GM23338 (cell line): ENCODE results near the gene PRODH2. TPM values are rescaled to one million over a fixed set of nuclear protein-coding genes. Genes with fewer than 3 reads are reported as not detected.
A peak's percentile ranks its signal among the peaks of the same experiment; 100 is the strongest.

Experiments used
- ATAC-seq: fragments of 200-7000 bp; cut with Tn5 transposase; 3 replicates; pipeline ENCODE4 v1.9.1; 2020
- DNase-seq: peaks from one replicate; pipeline ENCODE4 v3.0.0-alpha.2; 2015; ENCODE audit warnings: low spot score
- H2AFZ ChIP-seq: fragments of 200-600 bp; sonication (generic); 2 replicates; pipeline ENCODE4 v1.8.0; 2016; ENCODE audit warnings: antibody characterized with exemption, mild to moderate bottlenecking, moderate library complexity
- H3F3A ChIP-seq: fragments of 200-600 bp; sonication (generic); replicated peaks from 2 replicates; pipeline ENCODE4 v1.8.0; 2017; ENCODE audit warnings: antibody characterized with exemption, mixed run types, low read depth
- H3K27ac ChIP-seq: fragments of 200-600 bp; sonication (generic); 2 replicates; pipeline ENCODE4 v1.6.1; 2016; ENCODE audit warnings: low read depth
- H3K27me3 ChIP-seq: fragments of 200-600 bp; sonication (generic); 2 replicates; pipeline ENCODE4 v1.8.0; 2016; ENCODE audit warnings: mild to moderate bottlenecking, mixed run types, moderate library complexity; ENCODE audit not compliant: insufficient read depth
- H3K36me3 ChIP-seq: fragments of 200-600 bp; sonication (generic); 2 replicates; pipeline ENCODE4 v1.8.0; 2016; ENCODE audit warnings: mild to moderate bottlenecking; ENCODE audit not compliant: insufficient read depth
- H3K4me1 ChIP-seq: fragments of 200-600 bp; sonication (generic); 2 replicates; pipeline ENCODE4 v1.8.0; 2016; ENCODE audit warnings: mild to moderate bottlenecking, moderate library complexity; ENCODE audit not compliant: insufficient read depth
- H3K4me2 ChIP-seq: fragments of 200-600 bp; sonication (generic); 2 replicates; pipeline ENCODE4 v1.7.1; 2017; ENCODE audit warnings: mixed run types
- H3K4me3 ChIP-seq: fragments of 200-600 bp; sonication (generic); 2 replicates; pipeline ENCODE4 v1.6.1; 2016; ENCODE audit warnings: mixed run types
- H3K79me2 ChIP-seq: fragments of 200-600 bp; sonication (generic); replicated peaks from 2 replicates; pipeline ENCODE4 v1.8.0; 2017; ENCODE audit warnings: mild to moderate bottlenecking; ENCODE audit not compliant: insufficient read depth
- H3K9me2 ChIP-seq: fragments of 200-600 bp; sonication (generic); 2 replicates; pipeline ENCODE4 v1.8.0; 2017; ENCODE audit not compliant: insufficient read depth
- H4K20me1 ChIP-seq: fragments of 200-600 bp; sonication (generic); replicated peaks from 2 replicates; pipeline ENCODE4 v1.8.0; 2017; ENCODE audit warnings: mild to moderate bottlenecking; ENCODE audit not compliant: insufficient read depth
- H3K27ac Mint-ChIP-seq: 2 replicates; pipeline ENCODE4 v1.8.0; 2020; ENCODE audit warnings: inconsistent platforms, mild to moderate bottlenecking, moderate library complexity, mixed read lengths
- H3K27me3 Mint-ChIP-seq: 3 replicates; pipeline ENCODE4 v1.8.0; 2022; ENCODE audit warnings: low read depth, mild to moderate bottlenecking, moderate library complexity, mixed read lengths, inconsistent platforms; ENCODE audit not compliant: insufficient read depth, poor library complexity
- H3K36me3 Mint-ChIP-seq: 3 replicates; pipeline ENCODE4 v1.8.0; 2021; ENCODE audit warnings: low read depth, mild to moderate bottlenecking, inconsistent platforms, moderate library complexity, mixed read lengths
- H3K4me1 Mint-ChIP-seq: 3 replicates; pipeline ENCODE4 v1.8.0; 2020; ENCODE audit warnings: mild to moderate bottlenecking, inconsistent platforms, mixed read lengths
- H3K4me3 Mint-ChIP-seq: 3 replicates; pipeline ENCODE4 v1.8.0; 2021; ENCODE audit warnings: moderate library complexity, mild to moderate bottlenecking, inconsistent platforms, mixed read lengths
- H3K9me3 Mint-ChIP-seq: 3 replicates; pipeline ENCODE4 v1.8.0; 2020; ENCODE audit warnings: moderate library complexity, mild to moderate bottlenecking, inconsistent platforms, mixed read lengths
- CREB1 ChIP-seq: fragments of 250-450 bp; sonication (Bioruptor Pico); IDR thresholded peaks from 2 replicates; pipeline ENCODE4 v1.5.0; 2020; ENCODE audit warnings: low read depth, mild to moderate bottlenecking, moderate library complexity
- JUNB ChIP-seq: IDR thresholded peaks from one replicate; pipeline ENCODE4 v1.6.1; 2016; ENCODE audit warnings: antibody characterized with exemption; ENCODE audit not compliant: unreplicated experiment
- NANOG ChIP-seq: IDR thresholded peaks from 2 replicates; pipeline ENCODE4 v1.6.1; 2016; ENCODE audit warnings: antibody characterized with exemption, borderline replicate concordance
- STAT1 ChIP-seq: IDR thresholded peaks from one replicate; pipeline ENCODE4 v1.6.1; 2016; ENCODE audit warnings: antibody characterized with exemption; ENCODE audit not compliant: unreplicated experiment
- polyA plus RNA-seq: library from polyadenylated mRNA; unstranded; fragments of >200 nt; fragmentation: Nextera tagmentation; extraction: Ambion mirVana; gene quantifications from 2 replicates; pipeline ENCODE4 v1.2.1, GENCODE V29; 2016
- total RNA-seq: library from RNA; depleted of rRNA; stranded (reverse); fragments of >200 nt; shearing (Covaris generic); gene quantifications from 2 replicates; pipeline ENCODE4 v1.2.3, GENCODE V29; 2014
- TF ChIP-seq, protein P1 (sequence below): fragments of 250-450 bp; sonication (Bioruptor Pico); IDR thresholded peaks from 2 replicates; pipeline ENCODE4 v1.5.0; 2020; ENCODE audit warnings: mild to moderate bottlenecking, moderate library complexity
- TF ChIP-seq, protein P2 (sequence below), 2 experiments: fragments of 200-600 bp in 1 of 2; sonication (generic) in 1 of 2; conservative IDR thresholded peaks; 2 replicates each; pipeline versions ENCODE4 v1.5.1 to v1.6.1; 2016 to 2017; ENCODE audit warnings: antibody characterized with exemption in 2 of 2, low read depth in 2 of 2, mild to moderate bottlenecking in 2 of 2, moderate library complexity in 1 of 2
- TF ChIP-seq, protein P3 (sequence below): IDR thresholded peaks from 2 replicates; pipeline ENCODE4 v1.6.1; 2016; ENCODE audit warnings: antibody characterized with exemption

Gene PRODH2
- total and polyA plus RNA-seq, 2 experiments from 2014 or later, result not detected

DNA sequence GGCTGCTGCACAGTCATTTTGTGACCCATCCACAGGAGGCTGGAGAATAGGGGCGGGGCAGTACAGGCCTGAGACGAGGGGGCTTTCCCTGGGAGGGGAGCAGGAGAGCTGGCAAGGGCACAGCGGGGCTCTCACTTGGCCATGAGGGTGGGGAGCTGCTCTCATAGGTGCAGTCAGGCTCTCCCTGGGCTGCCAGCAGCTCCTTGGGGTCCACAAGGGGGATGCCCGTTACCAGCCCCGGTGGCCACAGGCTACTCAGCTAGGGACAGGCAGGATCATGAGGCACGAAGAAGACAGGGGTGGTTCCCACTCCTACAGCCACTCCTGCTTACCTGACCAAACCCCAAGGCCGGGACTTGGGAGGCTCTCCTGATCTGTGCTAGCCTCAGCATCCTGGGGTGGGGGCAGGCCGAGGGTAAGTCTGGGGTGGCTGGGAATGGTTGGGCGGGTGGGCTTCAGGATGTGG is 20.8 kb downstream of the PRODH2 start:
- ATAC-seq (no peak), DNase-seq (no peak)
- no peak overlapping the region for H2AFZ ChIP-seq
- no peak overlapping the region for H3K27ac ChIP-seq
- Mint-ChIP-seq H3K9me3 (no peaks in the 10 kb centered on the region; the same call in 2 of the 3 replicates), H3K36me3 (no peaks in the 10 kb centered on the region), H3K27me3 (peaks cover 21% of the 10 kb centered on the region), H3K4me1 (peaks cover 5% of the 10 kb centered on the region; the same call in 2 of the 3 replicates), H3K27ac (no peak overlapping the region), H3K4me3 (no peak overlapping the region)
- no peaks in the 10 kb centered on the region for H3K79me2 ChIP-seq
- H3K36me3 ChIP-seq, result no peaks in the 10 kb centered on the region
- no peaks in the 10 kb centered on the region for H3K9me2 ChIP-seq
- peaks cover 19% of the 10 kb centered on the region for H3K27me3 ChIP-seq
- no peak for TF ChIP-seq CREB1 (CRISPR knock-in tag)
- no peaks in the 10 kb centered on the region for H4K20me1 ChIP-seq
- H3K4me3 ChIP-seq, result no peak overlapping the region
- H3K4me1 ChIP-seq, result peaks cover 3% of the 10 kb centered on the region; the same call in 1 of the 2 replicates
- H3F3A ChIP-seq, result 0 out of 2 replicates have a peak, but pooled peaks cover 8% of the 10 kb centered on the region
- H3K4me2 ChIP-seq, result no peak overlapping the region

DNA sequence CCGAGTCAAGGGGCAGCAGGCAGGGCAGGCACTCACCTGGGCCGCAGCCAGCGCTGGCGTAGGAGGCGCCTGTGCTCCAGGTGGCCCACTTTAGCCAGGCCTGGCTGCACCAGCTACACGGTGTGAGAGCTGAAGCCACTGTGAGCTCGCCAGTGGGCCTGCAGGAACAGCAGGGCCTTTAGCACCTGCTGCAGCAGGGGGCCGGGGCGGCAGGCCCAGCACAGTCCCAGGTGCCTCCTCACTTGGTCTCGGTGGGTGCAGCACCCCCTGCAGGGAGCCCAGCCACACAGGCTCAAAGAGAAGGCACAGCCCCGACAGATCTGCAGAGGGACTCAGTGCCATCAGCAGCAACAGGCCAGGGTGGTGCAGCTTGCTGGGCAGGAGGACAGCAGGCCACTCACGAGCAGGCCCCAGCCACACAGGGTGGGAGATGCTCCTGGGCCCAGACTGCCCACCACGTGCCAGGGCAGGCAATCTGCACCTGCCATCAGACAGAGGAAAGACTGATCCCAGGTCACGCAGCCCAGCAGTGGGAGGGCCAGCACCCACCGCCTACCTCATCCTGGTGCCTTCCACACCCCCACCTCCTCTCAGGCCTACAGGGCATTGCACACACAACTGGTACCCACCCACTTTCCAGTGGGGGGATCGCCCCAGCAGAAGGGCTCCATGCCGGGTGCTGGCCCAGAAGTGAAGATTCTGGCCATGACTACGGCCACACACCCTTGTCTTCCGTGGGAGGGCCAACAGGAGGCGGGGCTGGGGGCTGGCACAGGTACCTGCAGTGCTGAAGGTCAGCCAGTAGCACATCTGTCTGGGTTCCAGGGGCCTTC is 21.4 kb downstream of the PRODH2 start:
- no peaks in the 10 kb centered on the region for H3K36me3 Mint-ChIP-seq
- no peak overlapping the region for H3K4me3 Mint-ChIP-seq
- ATAC-seq (peak; percentile 56), DNase-seq (peak; percentile 41)
- H3K4me1 Mint-ChIP-seq, result peaks cover 3% of the 10 kb centered on the region
- H4K20me1 ChIP-seq, result no peaks in the 10 kb centered on the region
- H3K9me3 Mint-ChIP-seq, result no peaks in the 10 kb centered on the region
- H3K36me3 ChIP-seq, result no peaks in the 10 kb centered on the region
- H3K79me2 ChIP-seq, result no peaks in the 10 kb centered on the region
- H3F3A ChIP-seq, result 0 out of 2 replicates have a peak, but pooled peaks cover 5% of the 10 kb centered on the region
- no peaks in the 10 kb centered on the region for H3K9me2 ChIP-seq
- H3K4me1 ChIP-seq, result no peaks in the 10 kb centered on the region
- no peak overlapping the region for H3K27ac ChIP-seq
- TF ChIP-seq, protein P1, sequence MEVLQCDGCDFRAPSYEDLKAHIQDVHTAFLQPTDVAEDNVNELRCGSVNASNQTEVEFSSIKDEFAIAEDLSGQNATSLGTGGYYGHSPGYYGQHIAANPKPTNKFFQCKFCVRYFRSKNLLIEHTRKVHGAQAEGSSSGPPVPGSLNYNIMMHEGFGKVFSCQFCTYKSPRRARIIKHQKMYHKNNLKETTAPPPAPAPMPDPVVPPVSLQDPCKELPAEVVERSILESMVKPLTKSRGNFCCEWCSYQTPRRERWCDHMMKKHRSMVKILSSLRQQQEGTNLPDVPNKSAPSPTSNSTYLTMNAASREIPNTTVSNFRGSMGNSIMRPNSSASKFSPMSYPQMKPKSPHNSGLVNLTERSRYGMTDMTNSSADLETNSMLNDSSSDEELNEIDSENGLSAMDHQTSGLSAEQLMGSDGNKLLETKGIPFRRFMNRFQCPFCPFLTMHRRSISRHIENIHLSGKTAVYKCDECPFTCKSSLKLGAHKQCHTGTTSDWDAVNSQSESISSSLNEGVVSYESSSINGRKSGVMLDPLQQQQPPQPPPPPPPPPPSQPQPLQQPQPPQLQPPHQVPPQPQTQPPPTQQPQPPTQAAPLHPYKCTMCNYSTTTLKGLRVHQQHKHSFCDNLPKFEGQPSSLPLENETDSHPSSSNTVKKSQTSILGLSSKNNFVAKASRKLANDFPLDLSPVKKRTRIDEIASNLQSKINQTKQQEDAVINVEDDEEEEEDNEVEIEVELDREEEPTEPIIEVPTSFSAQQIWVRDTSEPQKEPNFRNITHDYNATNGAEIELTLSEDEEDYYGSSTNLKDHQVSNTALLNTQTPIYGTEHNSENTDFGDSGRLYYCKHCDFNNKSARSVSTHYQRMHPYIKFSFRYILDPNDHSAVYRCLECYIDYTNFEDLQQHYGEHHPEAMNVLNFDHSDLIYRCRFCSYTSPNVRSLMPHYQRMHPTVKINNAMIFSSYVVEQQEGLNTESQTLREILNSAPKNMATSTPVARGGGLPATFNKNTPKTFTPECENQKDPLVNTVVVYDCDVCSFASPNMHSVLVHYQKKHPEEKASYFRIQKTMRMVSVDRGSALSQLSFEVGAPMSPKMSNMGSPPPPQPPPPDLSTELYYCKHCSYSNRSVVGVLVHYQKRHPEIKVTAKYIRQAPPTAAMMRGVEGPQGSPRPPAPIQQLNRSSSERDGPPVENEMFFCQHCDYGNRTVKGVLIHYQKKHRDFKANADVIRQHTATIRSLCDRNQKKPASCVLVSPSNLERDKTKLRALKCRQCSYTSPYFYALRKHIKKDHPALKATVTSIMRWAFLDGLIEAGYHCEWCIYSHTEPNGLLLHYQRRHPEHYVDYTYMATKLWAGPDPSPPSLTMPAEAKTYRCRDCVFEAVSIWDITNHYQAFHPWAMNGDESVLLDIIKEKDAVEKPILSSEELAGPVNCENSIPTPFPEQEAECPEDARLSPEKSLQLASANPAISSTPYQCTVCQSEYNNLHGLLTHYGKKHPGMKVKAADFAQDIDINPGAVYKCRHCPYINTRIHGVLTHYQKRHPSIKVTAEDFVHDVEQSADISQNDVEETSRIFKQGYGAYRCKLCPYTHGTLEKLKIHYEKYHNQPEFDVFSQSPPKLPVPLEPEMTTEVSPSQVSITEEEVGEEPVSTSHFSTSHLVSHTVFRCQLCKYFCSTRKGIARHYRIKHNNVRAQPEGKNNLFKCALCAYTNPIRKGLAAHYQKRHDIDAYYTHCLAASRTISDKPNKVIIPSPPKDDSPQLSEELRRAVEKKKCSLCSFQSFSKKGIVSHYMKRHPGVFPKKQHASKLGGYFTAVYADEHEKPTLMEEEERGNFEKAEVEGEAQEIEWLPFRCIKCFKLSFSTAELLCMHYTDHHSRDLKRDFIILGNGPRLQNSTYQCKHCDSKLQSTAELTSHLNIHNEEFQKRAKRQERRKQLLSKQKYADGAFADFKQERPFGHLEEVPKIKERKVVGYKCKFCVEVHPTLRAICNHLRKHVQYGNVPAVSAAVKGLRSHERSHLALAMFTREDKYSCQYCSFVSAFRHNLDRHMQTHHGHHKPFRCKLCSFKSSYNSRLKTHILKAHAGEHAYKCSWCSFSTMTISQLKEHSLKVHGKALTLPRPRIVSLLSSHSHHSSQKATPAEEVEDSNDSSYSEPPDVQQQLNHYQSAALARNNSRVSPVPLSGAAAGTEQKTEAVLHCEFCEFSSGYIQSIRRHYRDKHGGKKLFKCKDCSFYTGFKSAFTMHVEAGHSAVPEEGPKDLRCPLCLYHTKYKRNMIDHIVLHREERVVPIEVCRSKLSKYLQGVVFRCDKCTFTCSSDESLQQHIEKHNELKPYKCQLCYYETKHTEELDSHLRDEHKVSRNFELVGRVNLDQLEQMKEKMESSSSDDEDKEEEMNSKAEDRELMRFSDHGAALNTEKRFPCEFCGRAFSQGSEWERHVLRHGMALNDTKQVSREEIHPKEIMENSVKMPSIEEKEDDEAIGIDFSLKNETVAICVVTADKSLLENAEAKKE (CRISPR knock-in tag), result no peak
- no peak for TF ChIP-seq STAT1
- TF ChIP-seq, protein P2, sequence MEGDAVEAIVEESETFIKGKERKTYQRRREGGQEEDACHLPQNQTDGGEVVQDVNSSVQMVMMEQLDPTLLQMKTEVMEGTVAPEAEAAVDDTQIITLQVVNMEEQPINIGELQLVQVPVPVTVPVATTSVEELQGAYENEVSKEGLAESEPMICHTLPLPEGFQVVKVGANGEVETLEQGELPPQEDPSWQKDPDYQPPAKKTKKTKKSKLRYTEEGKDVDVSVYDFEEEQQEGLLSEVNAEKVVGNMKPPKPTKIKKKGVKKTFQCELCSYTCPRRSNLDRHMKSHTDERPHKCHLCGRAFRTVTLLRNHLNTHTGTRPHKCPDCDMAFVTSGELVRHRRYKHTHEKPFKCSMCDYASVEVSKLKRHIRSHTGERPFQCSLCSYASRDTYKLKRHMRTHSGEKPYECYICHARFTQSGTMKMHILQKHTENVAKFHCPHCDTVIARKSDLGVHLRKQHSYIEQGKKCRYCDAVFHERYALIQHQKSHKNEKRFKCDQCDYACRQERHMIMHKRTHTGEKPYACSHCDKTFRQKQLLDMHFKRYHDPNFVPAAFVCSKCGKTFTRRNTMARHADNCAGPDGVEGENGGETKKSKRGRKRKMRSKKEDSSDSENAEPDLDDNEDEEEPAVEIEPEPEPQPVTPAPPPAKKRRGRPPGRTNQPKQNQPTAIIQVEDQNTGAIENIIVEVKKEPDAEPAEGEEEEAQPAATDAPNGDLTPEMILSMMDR (conservative IDR thresholded peaks at IDR 0.05; ENCODE audit: low read depth in 2 of 2), result peak; percentile 17 to 48; a peak in 3 of 4 replicates
- TF ChIP-seq CREB1 (CRISPR knock-in tag), result no peak
- TF ChIP-seq, protein P3, sequence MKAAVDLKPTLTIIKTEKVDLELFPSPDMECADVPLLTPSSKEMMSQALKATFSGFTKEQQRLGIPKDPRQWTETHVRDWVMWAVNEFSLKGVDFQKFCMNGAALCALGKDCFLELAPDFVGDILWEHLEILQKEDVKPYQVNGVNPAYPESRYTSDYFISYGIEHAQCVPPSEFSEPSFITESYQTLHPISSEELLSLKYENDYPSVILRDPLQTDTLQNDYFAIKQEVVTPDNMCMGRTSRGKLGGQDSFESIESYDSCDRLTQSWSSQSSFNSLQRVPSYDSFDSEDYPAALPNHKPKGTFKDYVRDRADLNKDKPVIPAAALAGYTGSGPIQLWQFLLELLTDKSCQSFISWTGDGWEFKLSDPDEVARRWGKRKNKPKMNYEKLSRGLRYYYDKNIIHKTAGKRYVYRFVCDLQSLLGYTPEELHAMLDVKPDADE, result no peak
- no peak for TF ChIP-seq JUNB
- TF ChIP-seq NANOG, result no peak
- peaks cover 13% of the 10 kb centered on the region for H3K27me3 ChIP-seq
- no peak overlapping the region for H3K27ac Mint-ChIP-seq
- H3K27me3 Mint-ChIP-seq, result peaks cover 17% of the 10 kb centered on the region
- H3K4me2 ChIP-seq, result no peak overlapping the region
- no peak overlapping the region for H3K4me3 ChIP-seq
- H2AFZ ChIP-seq, result no peak overlapping the region
